Measurements from ENCODE around the gene KCTD11. TPM values are rescaled to one million over a fixed set of nuclear protein-coding genes. Genes with fewer than 3 reads are reported as not detected.

Gene KCTD11
- total RNA-seq, 1 experiment from 2014 or later: 5.3 TPM

- TF ChIP-seq CTCF (conservative IDR thresholded peaks at IDR 0.05): no peak
- Histone ChIP-seq H3K9ac (ENCODE audit: extremely low read depth, insufficient read length, low read length) (no peak overlapping the region), H3K27me3 (ENCODE audit: insufficient read depth, low read length) (no peaks in the 10 kb centered on the region), H4K5ac (ENCODE audit: insufficient read length, low read depth, low read length) (no peak overlapping the region), H3K23ac (ENCODE audit: insufficient read length, low read depth, low read length) (no peak overlapping the region), H4K20me1 (ENCODE audit: control insufficient read depth, insufficient read depth, insufficient read length) (no peaks in the 10 kb centered on the region), H3K4me1 (ENCODE audit: insufficient read depth, low read length) (peaks cover 4% of the 10 kb centered on the region; the same call in 1 of the 2 replicates), H2BK20ac (ENCODE audit: low read depth, low read length, poor library complexity, severe bottlenecking) (no peak overlapping the region), H3K14ac (ENCODE audit: insufficient read depth, low read length) (no peak overlapping the region), H3K79me2 (ENCODE audit: insufficient read depth, low read length) (no peaks in the 10 kb centered on the region), H2BK5ac (ENCODE audit: insufficient read length, low read length) (no peak overlapping the region), H2BK15ac (ENCODE audit: low read depth, low read length) (no peak overlapping the region), H3K56ac (ENCODE audit: insufficient read length, low read depth, low read length) (no peak overlapping the region), H3K9me3 (ENCODE audit: control insufficient read depth, low read depth, low read length) (no peaks in the 10 kb centered on the region), H3K4ac (ENCODE audit: low read depth, low read length) (no peak overlapping the region), H3K79me1 (ENCODE audit: insufficient read depth, low read depth, low read length, poor library complexity, severe bottlenecking) (no peaks in the 10 kb centered on the region), H3K18ac (ENCODE audit: insufficient read length, low read depth, low read length) (no peak overlapping the region), H4K91ac (ENCODE audit: insufficient read length, low read depth, low read length) (no peak overlapping the region), H2BK120ac (ENCODE audit: low read depth, low read length, poor library complexity, severe bottlenecking) (no peak overlapping the region), H3K23me2 (ENCODE audit: insufficient read length, low read depth, low read length, poor library complexity, severe bottlenecking) (no peaks in the 10 kb centered on the region), H2AFZ (ENCODE audit: low read length) (no peak overlapping the region), H3K27ac (ENCODE audit: insufficient read length, low read depth, low read length) (no peak overlapping the region), H2AK5ac (ENCODE audit: insufficient read length, low read length) (no peak overlapping the region), H3T11ph (ENCODE audit: low read length) (no peak overlapping the region), H4K8ac (replicated peaks; ENCODE audit: insufficient read length, low read depth, low read length) (no peak overlapping the region), H3K4me2 (ENCODE audit: insufficient read depth, insufficient read length, low read length) (no peak overlapping the region), H2BK12ac (ENCODE audit: insufficient read length, low read depth, low read length) (no peak overlapping the region)
- Mint-ChIP-seq H3K27ac (no peak overlapping the region), H3K4me1 (peaks cover 12 to 26% of the 10 kb centered on the region in 2 experiments), H3K4me3 (no peak overlapping the region), H3K27me3 (ENCODE audit: low read depth) (no peaks in the 10 kb centered on the region; the same call in 1 of the 2 replicates), H3K36me3 (ENCODE audit: insufficient read depth in 1 of 3, low read depth in 3 of 3) (peaks cover 0 to 2% (median 0%) of the 10 kb centered on the region in 3 experiments; a peak in 2 of 7 replicates), H3K9me3 (no peaks in the 10 kb centered on the region)
- no CpG with 5 or more reads among the region's 2 CpGs for WGBS (ENCODE audit: extremely low coverage, insufficient read length, low lambda C conversion rate)
- DNase-seq: no peak
These were observed 11.8 kb upstream of the KCTD11 start for GRCh38 chr17:7340179-7340578.

All from H9 (cell line).